Activated naive CD4-positive, alpha-beta T cell treated with Interleukin-2 at 50 U/mL for 16 hours (primary cell): ENCODE data around the gene KRTAP10-10.
"Not testable (repeated sequence)": the region's sequence is repeated elsewhere in the genome, so short reads cannot be mapped to it uniquely, and the experiment has no call there.

ENCODE experiments used
- DNase-seq: peaks from one replicate; pipeline ENCODE4 v3.0.0-alpha.2; 2020

The KRTAP10-10 gene

GRCh38 chr21:44637018-44637850 is at the start of gene KRTAP10-10:
Gene KRTAP10-10 (plus strand): TSS chr21:44637356. CDS start chr21:44637418, 62 bp downstream.
- DNase-seq = no peak

GRCh38 chr21:44589094-44589493 is 48.1 kb upstream of the KRTAP10-10 start:
- DNase-seq = no peak

GRCh38 chr21:44589586-44590305 is 47.4 kb upstream of the KRTAP10-10 start:
- no peak for DNase-seq

- no peak for DNase-seq
Measured at GRCh38 chr21:44590311-44590721, 46.8 kb upstream of the KRTAP10-10 start.

- DNase-seq = not testable (repeated sequence)
Measured at GRCh38 chr21:44590897-44591800, 46.0 kb upstream of the KRTAP10-10 start.

- not testable (repeated sequence) for DNase-seq
Measured at GRCh38 chr21:44591801-44592130, 45.4 kb upstream of the KRTAP10-10 start.

GRCh38 chr21:44592446-44593311 is 44.5 kb upstream of the KRTAP10-10 start, which contains the start of gene KRTAP10-6:
Gene KRTAP10-6 (minus strand): TSS chr21:44592505. CDS start chr21:44592484, 21 bp downstream.
- DNase-seq = no peak

- no peak for DNase-seq
Measured at GRCh38 chr21:44593598-44594405, 43.4 kb upstream of the KRTAP10-10 start.

- no peak for DNase-seq
Measured at GRCh38 chr21:44594406-44594916, 42.7 kb upstream of the KRTAP10-10 start.

- DNase-seq = no peak
Measured at GRCh38 chr21:44595524-44595923, 41.6 kb upstream of the KRTAP10-10 start.

GRCh38 chr21:44596068-44596725 is 41.0 kb upstream of the KRTAP10-10 start:
- DNase-seq = no peak

GRCh38 chr21:44598061-44598460 is 39.1 kb upstream of the KRTAP10-10 start:
- DNase-seq = no peak

- no peak for DNase-seq
Measured at GRCh38 chr21:44599264-44600029, 37.7 kb upstream of the KRTAP10-10 start.

GRCh38 chr21:44600118-44600978 is 36.8 kb upstream of the KRTAP10-10 start, which contains the start of gene KRTAP10-7:
Gene KRTAP10-7 (plus strand): TSS chr21:44600597. CDS start chr21:44600622, 25 bp downstream.
- DNase-seq = not testable (repeated sequence)

- DNase-seq = not testable (repeated sequence)
Measured at GRCh38 chr21:44601091-44601490, 36.1 kb upstream of the KRTAP10-10 start.

- no peak for DNase-seq
Measured at GRCh38 chr21:44601596-44602462, 35.3 kb upstream of the KRTAP10-10 start.

GRCh38 chr21:44602463-44602850 is 34.7 kb upstream of the KRTAP10-10 start:
- DNase-seq = no peak
